Heart left ventricle (tissue), 13 donors: ENCODE measurements around the gene SNAPIN.

ENCODE experiments used
- POLR2A ChIP-seq, 2 donors: fragments of 450-650 bp; IDR thresholded peaks; one replicate each; pipeline ENCODE4 v1.6.1; 2017; ENCODE audit warnings: antibody characterized with exemption in 2 of 2, mild to moderate bottlenecking in 2 of 2, moderate library complexity in 2 of 2
- TF ChIP-seq, protein P1 (sequence below), 12 donors: fragments of 200-600 bp; sonication (generic) in 4 of 12; IDR thresholded peaks; one replicate each; pipeline versions ENCODE4 v1.5.0 to v1.8.0; 2018 to 2022; ENCODE audit warnings: antibody characterized with exemption in 12 of 12, mild to moderate bottlenecking in 5 of 12
- donor health status: ischemic (EF 13 %, LVEDD 7.1; RV severe dilation, severe dysfunction).
- donor health status: DM: no; HTN: yes; CAD: no.
- donor health status: DM: no; HTN: no; CAD: no.
- donor health status: ischemic (EF 25% LVEDD 6.9; RV normal size, moderate dysfunction).
- donor health status: ischemic (EF 25% LVEDD 5.7; RV mildly dilated, moderate dysfunction).
- donor health status: ischemic (EF 35%, LVEDD 5.7; RV mildly dilated, moderate dysfunction).
- donor health status: nonischemic (EF 11% LVEDD 7.7; RV severe dilation, severe dysfunction).
- donor health status: DM: yes; HTN: yes; CAD: no.
- donor health status: PGD.
- donor health status: ischemic (EF 29% LVEDD 5.4; RV normal size, mild dysfunction).
- donor health status: nonischemic (EF 23%, LVEDD 6.1; RV moderate dilation, normal function).

DNA sequence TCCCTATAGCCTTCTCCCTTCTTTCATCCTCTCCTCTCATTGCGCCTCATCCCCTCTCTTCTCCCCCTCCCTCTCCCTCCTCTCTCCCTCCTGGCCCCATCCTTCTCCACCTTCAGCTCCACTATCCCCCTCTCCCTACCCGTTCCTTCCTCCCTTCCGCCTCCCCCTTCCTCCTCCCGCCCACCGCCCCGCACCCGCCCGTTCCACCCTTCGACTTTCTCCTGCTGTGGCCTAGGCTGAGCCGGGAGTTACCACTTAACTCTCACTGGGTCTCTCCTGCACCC, 21.6 kb downstream of the SNAPIN start:
- TF ChIP-seq, protein P1, sequence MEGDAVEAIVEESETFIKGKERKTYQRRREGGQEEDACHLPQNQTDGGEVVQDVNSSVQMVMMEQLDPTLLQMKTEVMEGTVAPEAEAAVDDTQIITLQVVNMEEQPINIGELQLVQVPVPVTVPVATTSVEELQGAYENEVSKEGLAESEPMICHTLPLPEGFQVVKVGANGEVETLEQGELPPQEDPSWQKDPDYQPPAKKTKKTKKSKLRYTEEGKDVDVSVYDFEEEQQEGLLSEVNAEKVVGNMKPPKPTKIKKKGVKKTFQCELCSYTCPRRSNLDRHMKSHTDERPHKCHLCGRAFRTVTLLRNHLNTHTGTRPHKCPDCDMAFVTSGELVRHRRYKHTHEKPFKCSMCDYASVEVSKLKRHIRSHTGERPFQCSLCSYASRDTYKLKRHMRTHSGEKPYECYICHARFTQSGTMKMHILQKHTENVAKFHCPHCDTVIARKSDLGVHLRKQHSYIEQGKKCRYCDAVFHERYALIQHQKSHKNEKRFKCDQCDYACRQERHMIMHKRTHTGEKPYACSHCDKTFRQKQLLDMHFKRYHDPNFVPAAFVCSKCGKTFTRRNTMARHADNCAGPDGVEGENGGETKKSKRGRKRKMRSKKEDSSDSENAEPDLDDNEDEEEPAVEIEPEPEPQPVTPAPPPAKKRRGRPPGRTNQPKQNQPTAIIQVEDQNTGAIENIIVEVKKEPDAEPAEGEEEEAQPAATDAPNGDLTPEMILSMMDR (IDR thresholded peaks at IDR 0.05): no peak
- no peak for TF ChIP-seq POLR2A (IDR thresholded peaks at IDR 0.05)
